OCI-LY1 (cell line): ENCODE data around the gene LMF1.

Source experiments
- H2AFZ ChIP-seq: fragments of 200-600 bp; sonication (generic), shearing (Covaris generic); 2 replicates; pipeline ENCODE4 v1.6.0; 2014; ENCODE audit warnings: antibody characterized with exemption, mild to moderate bottlenecking, low read length
- H3F3A ChIP-seq: fragments of 200-600 bp; sonication (generic), shearing (Covaris generic); 2 replicates; pipeline ENCODE4 v1.6.0; 2014; ENCODE audit warnings: mild to moderate bottlenecking, antibody characterized with exemption, low read length, moderate library complexity; ENCODE audit not compliant: insufficient read depth
- H3K27ac ChIP-seq: fragments of 200-600 bp; sonication (generic); 2 replicates; pipeline ENCODE4 v1.5.1; 2014; ENCODE audit warnings: low read length, mixed run types, mild to moderate bottlenecking, low read depth; ENCODE audit not compliant: poor library complexity, severe bottlenecking
- H3K27me3 ChIP-seq: fragments of 200-600 bp; sonication (generic); 2 replicates; pipeline ENCODE4 v1.6.0; 2014; ENCODE audit warnings: antibody characterized with exemption, mild to moderate bottlenecking, low read length, moderate library complexity; ENCODE audit not compliant: insufficient read depth
- H3K36me3 ChIP-seq: fragments of 200-600 bp; sonication (generic); 2 replicates; pipeline ENCODE4 v1.6.1; 2014; ENCODE audit warnings: mild to moderate bottlenecking, antibody characterized with exemption, low read length, moderate library complexity, mixed read lengths; ENCODE audit not compliant: insufficient read depth
- H3K4me1 ChIP-seq: fragments of 200-600 bp; sonication (generic); 2 replicates; pipeline ENCODE4 v1.5.1; 2014; ENCODE audit warnings: mild to moderate bottlenecking, low read length, moderate library complexity; ENCODE audit not compliant: insufficient read depth, severe bottlenecking
- H3K4me2 ChIP-seq: fragments of 200-600 bp; sonication (generic), shearing (Covaris generic); 2 replicates; pipeline ENCODE4 v1.6.1; 2014; ENCODE audit warnings: low read length
- H3K4me3 ChIP-seq: fragments of 200-600 bp; sonication (generic); 2 replicates; pipeline ENCODE4 v1.5.1; 2014; ENCODE audit warnings: low read length, low read depth, mild to moderate bottlenecking, mixed read lengths; ENCODE audit not compliant: poor library complexity, severe bottlenecking
- H3K79me2 ChIP-seq: fragments of 200-600 bp; shearing (Covaris generic); 2 replicates; pipeline ENCODE4 v1.6.1; 2016; ENCODE audit warnings: mixed run types, low read length, mixed read lengths; ENCODE audit not compliant: insufficient read depth
- H3K9ac ChIP-seq: fragments of 200-600 bp; sonication (generic), shearing (Covaris generic); 2 replicates; pipeline ENCODE4 v1.6.1; 2014; ENCODE audit warnings: mild to moderate bottlenecking, low read length, mixed read lengths
- H3K9me2 ChIP-seq: fragments of 200-600 bp; sonication (generic), shearing (Covaris generic); 2 replicates; pipeline ENCODE4 v1.6.1; 2014; ENCODE audit warnings: low read depth, mild to moderate bottlenecking, low read length, mixed read lengths
- H3K9me3 ChIP-seq: fragments of 200-600 bp; shearing (Covaris generic); 2 replicates; pipeline ENCODE4 v1.6.1; 2014; ENCODE audit warnings: low read length, mixed read lengths
- H4K20me1 ChIP-seq: fragments of 200-600 bp; sonication (generic), shearing (Covaris generic); 2 replicates; pipeline ENCODE4 v1.6.0; 2016; ENCODE audit warnings: mild to moderate bottlenecking, low read length; ENCODE audit not compliant: insufficient read depth
- EZH2 ChIP-seq: fragments of 200-600 bp; sonication (generic), shearing (Covaris generic); IDR thresholded peaks from 2 replicates; pipeline ENCODE4 v1.8.0; 2017; ENCODE audit warnings: borderline replicate concordance, mixed run types, mild to moderate bottlenecking, antibody characterized with exemption, low read length, moderate library complexity, mixed read lengths
- TF ChIP-seq, protein P1 (sequence below): fragments of 200-600 bp; sonication (generic), shearing (Covaris generic); IDR thresholded peaks from 2 replicates; pipeline ENCODE4 v1.5.1; 2017; ENCODE audit warnings: mild to moderate bottlenecking, antibody characterized with exemption, low read length, moderate library complexity, mixed read lengths

LMF1 gene

GRCh38 chr16:991345-991744 is 20.6 kb upstream of the LMF1 start:
- no peaks in the 10 kb centered on the region for H3K79me2 ChIP-seq
- TF ChIP-seq EZH2 = no peak
- TF ChIP-seq, protein P1, sequence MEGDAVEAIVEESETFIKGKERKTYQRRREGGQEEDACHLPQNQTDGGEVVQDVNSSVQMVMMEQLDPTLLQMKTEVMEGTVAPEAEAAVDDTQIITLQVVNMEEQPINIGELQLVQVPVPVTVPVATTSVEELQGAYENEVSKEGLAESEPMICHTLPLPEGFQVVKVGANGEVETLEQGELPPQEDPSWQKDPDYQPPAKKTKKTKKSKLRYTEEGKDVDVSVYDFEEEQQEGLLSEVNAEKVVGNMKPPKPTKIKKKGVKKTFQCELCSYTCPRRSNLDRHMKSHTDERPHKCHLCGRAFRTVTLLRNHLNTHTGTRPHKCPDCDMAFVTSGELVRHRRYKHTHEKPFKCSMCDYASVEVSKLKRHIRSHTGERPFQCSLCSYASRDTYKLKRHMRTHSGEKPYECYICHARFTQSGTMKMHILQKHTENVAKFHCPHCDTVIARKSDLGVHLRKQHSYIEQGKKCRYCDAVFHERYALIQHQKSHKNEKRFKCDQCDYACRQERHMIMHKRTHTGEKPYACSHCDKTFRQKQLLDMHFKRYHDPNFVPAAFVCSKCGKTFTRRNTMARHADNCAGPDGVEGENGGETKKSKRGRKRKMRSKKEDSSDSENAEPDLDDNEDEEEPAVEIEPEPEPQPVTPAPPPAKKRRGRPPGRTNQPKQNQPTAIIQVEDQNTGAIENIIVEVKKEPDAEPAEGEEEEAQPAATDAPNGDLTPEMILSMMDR = no peak
- H3F3A ChIP-seq = no peaks in the 10 kb centered on the region
- no peak overlapping the region for H3K4me3 ChIP-seq
- no peaks in the 10 kb centered on the region for H3K9me3 ChIP-seq
- no peak overlapping the region for H3K4me2 ChIP-seq
- no peak overlapping the region for H3K9ac ChIP-seq
- H3K27me3 ChIP-seq = no peaks in the 10 kb centered on the region; the same call in 1 of the 2 replicates
- no peaks in the 10 kb centered on the region for H3K36me3 ChIP-seq
- no peak overlapping the region for H2AFZ ChIP-seq
- no peaks in the 10 kb centered on the region for H4K20me1 ChIP-seq
- H3K9me2 ChIP-seq = no peaks in the 10 kb centered on the region
- no peak overlapping the region for H3K27ac ChIP-seq
- no peaks in the 10 kb centered on the region for H3K4me1 ChIP-seq

DNA sequence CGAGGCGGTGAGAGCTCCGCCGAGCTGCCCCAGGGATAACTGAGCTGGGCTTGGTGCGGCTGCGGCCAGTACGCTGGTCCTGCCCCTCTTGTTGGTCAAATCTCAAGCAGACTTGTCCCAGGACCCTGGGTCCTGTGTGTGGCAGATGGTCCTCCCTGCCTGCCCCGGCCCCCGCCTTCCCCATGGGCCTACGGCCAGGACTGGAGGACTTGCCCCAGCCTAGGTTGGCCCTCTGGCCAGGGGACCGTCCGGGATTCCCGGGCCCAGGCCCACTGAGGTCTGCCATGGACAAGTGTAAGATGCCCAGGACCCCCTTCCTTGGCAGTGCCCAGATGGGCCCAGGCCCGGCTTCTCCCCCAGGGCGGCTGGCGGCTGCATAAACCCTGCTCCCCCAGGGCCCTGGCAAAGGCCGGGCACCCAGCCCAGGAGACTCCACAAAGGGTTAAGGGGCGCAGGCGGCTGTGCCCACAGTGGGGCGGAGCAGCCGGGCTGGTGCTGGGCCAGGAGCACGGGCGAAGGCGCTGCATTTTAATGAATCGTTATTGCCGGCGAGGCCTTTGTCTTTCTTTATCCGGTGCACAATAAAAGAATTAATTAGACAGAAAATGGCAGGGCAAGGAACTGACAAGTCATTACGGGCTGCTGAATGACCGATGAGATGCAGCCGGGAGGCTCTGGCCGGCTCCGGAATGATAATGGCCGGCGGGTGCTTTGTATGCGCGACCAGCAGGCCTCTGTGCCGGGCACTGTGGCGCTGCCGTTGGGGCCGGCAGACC is 19.9 kb upstream of the LMF1 start:
- Histone ChIP-seq H3K36me3 (no peaks in the 10 kb centered on the region), H3K4me1 (no peaks in the 10 kb centered on the region), H3K27me3 (no peaks in the 10 kb centered on the region; the same call in 1 of the 2 replicates), H3F3A (no peaks in the 10 kb centered on the region), H3K79me2 (no peaks in the 10 kb centered on the region), H3K9me2 (no peaks in the 10 kb centered on the region), H4K20me1 (no peaks in the 10 kb centered on the region), H3K9me3 (no peaks in the 10 kb centered on the region), H3K27ac (no peak overlapping the region), H3K9ac (no peak overlapping the region), H3K4me2 (no peak overlapping the region), H3K4me3 (no peak overlapping the region), H2AFZ (no peak overlapping the region)
- TF ChIP-seq, protein P1 = no peak
- TF ChIP-seq EZH2 = no peak

GRCh38 chr16:989354-989814 is 18.6 kb upstream of the LMF1 start:
- Histone ChIP-seq H3K9me2 (no peaks in the 10 kb centered on the region), H3K4me1 (no peaks in the 10 kb centered on the region), H3K4me3 (no peak overlapping the region), H3K79me2 (no peaks in the 10 kb centered on the region), H3K9me3 (no peaks in the 10 kb centered on the region), H3F3A (no peaks in the 10 kb centered on the region), H2AFZ (no peak overlapping the region), H3K9ac (no peak overlapping the region), H3K36me3 (no peaks in the 10 kb centered on the region), H3K27me3 (no peaks in the 10 kb centered on the region), H4K20me1 (no peaks in the 10 kb centered on the region), H3K27ac (no peak overlapping the region), H3K4me2 (no peak overlapping the region)
- TF ChIP-seq, protein P1 = no peak
- no peak for TF ChIP-seq EZH2
